HG02642 (cell line): ENCODE results near the gene MAP1B.
A peak's percentile ranks its signal among the peaks of the same experiment; 100 is the strongest.

Experiments
- ATAC-seq: cut with Tn5 transposase; IDR thresholded peaks from one replicate; pipeline ENCODE4 v1.9.1; 2021; ENCODE audit warnings: mild to moderate bottlenecking; ENCODE audit not compliant: unreplicated experiment, poor library complexity

MAP1B gene

GRCh38 chr5:72241346-72242003 lies 134.2 kb downstream of the MAP1B start:
- ATAC-seq, result no peak

GRCh38 chr5:72242796-72243475 lies 135.7 kb downstream of the MAP1B start:
- no peak for ATAC-seq

DNA sequence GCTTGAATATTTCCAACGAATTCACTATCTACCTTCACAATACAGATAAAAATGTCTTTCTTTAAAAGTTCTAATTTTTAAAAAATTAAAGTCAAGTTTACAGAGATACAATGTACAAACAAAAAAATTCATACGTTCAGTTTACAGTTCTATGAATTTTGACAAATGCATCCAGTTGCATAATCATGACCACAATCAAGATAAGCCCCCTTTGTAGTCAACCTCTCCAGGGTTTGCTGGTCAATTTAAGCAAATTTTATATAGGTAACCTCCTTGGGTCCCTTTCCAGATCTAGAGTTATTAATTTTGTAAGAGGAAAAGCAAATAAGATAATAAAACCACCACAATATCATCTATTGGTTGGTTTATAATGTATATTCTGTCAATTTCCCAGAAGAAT lies 136.4 kb downstream of the MAP1B start:
- no peak for ATAC-seq

DNA sequence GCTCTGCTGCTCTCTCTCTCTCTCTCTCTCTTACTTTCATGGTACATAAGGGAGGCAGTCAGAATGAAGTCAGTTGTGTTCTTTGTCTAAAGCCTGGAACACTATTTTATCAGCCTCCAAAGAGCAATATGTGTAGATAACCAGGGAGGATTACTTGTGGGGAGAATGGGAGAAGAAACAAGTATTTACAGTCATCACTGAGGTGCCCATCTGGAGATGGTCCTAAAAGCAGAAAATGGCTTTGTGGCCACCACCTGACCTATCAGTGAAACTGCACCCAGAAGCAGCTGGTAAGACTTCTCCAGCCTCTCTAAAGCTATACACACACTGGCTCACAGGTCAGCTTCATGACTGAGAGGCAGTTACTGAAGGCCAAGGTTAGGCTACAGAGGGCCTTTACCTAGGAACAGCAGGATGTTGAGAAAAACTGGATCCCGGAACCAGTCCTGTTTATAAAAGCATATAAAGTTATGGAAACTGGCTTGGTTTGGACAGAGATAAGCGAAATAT lies 137.6 kb downstream of the MAP1B start:
- ATAC-seq, result peak; percentile 85

DNA sequence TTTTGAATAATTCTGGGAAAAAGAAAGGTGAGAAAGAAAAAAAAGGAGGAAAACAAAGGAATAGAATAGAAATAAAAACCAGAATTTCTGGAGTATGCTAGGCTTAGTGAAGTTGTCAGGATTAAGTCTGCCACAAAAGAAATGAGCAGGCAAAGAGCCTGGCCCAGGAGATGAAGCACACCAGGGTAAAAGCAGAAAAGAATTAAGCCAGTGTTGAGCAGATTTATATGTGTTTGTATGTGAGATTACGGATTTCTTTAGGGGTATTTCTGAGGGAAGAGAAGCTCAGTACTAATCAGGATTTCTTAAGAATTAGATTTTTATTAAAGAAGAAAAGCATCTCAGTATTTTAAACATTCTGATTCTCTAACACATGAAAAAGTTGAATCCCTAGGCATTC lies 138.3 kb downstream of the MAP1B start:
- ATAC-seq, result no peak

DNA sequence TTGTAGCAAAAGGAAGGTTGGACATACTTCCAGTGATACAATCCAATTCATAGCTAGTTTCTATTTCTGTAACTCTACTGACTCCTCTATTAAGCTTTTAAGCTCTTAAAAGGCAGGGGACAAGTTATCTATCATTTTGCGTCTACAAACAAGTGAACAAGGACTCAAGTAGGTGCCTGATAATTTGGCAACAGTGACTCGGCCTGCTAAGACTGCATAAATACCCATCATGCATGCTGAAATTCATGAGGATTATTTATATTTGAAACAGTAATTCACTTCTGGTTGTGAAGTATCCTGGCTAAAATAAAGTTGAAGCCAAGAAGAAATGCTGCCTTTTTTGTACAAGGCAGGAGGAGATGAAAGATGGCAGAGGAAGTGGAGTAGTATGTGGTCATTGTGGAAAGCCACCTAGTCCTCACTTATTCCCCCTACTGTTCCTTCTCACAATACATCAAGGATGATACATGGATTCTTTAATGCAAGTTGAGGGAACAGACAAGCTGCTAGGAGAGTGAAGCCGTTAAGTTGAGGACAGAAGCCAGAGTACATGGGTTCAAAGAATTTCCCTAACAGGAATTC lies 138.8 kb downstream of the MAP1B start:
- no peak for ATAC-seq

DNA sequence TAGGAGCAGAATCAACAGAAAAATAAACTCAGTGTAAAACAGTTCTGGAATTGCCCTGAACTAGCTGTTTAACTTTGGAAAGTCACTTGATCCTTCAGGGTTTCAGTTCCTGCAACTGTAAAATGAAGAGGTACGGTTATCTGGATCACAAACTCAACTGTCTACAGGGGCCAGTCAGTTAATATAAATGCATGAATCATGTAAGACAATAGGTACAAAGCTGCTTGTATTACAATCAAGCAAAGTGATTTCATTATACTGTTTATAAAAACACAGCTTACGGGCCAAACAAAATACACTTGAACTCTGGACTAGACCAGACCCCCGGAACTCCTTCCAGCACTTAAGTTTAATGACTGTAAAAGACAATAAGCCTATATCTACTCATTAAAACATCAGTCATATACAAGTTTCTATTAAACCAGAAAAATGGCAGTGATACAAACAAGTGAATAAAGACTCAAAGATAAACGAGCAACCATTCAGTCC lies 139.7 kb downstream of the MAP1B start:
- no peak for ATAC-seq

DNA sequence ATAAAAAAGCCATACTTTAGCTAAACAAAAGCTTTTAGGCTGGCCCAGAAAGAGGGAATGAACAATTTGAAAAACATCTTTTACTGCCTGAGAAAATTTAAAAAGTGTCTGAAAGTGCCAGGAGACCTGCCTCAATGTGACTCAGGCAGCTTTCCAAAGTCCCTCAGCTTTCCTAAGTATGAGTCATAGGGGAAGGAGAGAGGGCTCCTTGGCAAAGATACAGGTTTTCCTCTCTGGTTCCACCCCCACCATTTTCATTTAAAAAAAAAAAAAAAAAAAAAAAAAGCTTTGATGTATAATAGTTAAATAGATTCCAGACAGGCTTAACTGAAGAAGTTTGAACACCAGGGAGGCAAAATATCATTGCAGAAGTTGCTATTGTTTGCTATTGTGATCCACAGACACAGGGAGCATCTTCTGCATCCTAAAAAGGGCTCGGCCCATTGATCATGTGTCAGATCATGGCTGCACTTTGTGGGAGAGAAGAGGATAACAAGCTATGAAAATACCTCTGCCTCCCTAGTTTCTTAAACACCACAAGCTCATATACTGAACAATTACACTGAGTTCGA lies 141.2 kb downstream of the MAP1B start:
- ATAC-seq, result no peak

DNA sequence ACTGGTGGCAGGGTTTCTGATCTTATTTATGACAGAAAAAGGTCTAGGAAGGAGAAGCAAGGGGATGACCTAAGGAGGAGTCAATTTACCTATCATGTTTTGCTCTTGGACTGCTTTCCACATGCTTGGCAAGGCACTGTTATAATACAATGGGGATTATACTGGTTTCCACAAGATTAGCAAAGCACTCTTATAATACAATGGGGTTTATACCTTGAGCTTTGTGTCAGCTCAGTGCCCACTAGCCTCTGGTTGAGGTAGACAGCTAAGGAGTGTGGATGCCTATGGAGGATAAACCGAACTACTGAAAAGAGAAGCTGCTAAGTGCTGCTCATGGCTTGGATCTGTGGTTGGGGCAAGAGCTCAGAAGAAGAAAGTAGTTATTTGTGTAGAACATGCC lies 144.1 kb downstream of the MAP1B start:
- ATAC-seq, result no peak

DNA sequence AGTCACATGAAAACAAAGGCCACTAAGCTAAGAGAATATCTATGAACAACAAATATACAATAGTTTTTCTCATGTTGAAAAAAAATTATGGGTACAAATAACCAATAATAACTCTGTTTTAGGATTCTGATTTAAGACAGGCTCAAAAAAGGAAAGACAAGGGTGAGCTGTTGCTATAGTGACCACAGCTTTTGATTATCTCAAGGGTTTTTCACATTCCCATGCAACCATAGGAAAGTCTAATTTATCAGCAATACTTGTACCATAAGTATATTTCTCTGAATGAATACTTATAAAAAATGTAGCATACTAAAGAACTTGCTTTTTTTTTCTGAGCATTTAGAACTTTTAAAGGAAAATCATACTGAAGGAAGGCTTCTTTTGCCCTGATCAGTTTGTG lies 144.7 kb downstream of the MAP1B start:
- no peak for ATAC-seq

- ATAC-seq, result no peak
These were observed 145.4 kb downstream of the MAP1B start for GRCh38 chr5:72252574-72253155.

- ATAC-seq, result no peak
These were observed 148.0 kb downstream of the MAP1B start for GRCh38 chr5:72255237-72255636.

- no peak for ATAC-seq
These were observed 148.4 kb downstream of the MAP1B start for GRCh38 chr5:72255670-72256069.

- no peak for ATAC-seq
These were observed 149.3 kb downstream of the MAP1B start for GRCh38 chr5:72256536-72256935.
